Mesendoderm (in vitro differentiated cells): ENCODE data around the gene FEZ2.

ENCODE experiments used
- DNase-seq: peaks from one replicate; pipeline ENCODE4 v3.0.0; 2013
- H2AK5ac ChIP-seq: 2 replicates; pipeline ENCODE4 v1.6.1; 2013; ENCODE audit warnings: low read length, inconsistent platforms
- H2BK120ac ChIP-seq: 2 replicates; pipeline ENCODE4 v1.6.1; 2013; ENCODE audit warnings: low read depth, mild to moderate bottlenecking, low read length, moderate library complexity, mixed read lengths
- H2BK15ac ChIP-seq: replicated peaks from 2 replicates; pipeline ENCODE4 v1.6.1; 2013; ENCODE audit warnings: low read depth, mild to moderate bottlenecking, moderate library complexity
- H2BK5ac ChIP-seq: 2 replicates; pipeline ENCODE4 v1.6.1; 2013; ENCODE audit warnings: low read length, inconsistent platforms
- H3K18ac ChIP-seq: 2 replicates; pipeline ENCODE4 v1.6.1; 2013; ENCODE audit warnings: mild to moderate bottlenecking, low read length, mixed read lengths
- H3K23ac ChIP-seq: one replicate; pipeline ENCODE4 v1.6.1; 2013; ENCODE audit warnings: low read length
- H3K27ac ChIP-seq: 2 replicates; pipeline ENCODE4 v1.5.1; 2013; ENCODE audit warnings: low read depth, mild to moderate bottlenecking, inconsistent platforms, low read length, moderate library complexity
- H3K27me3 ChIP-seq: 2 replicates; pipeline ENCODE4 v1.6.1; 2013; ENCODE audit warnings: low read length, control low read depth, mild to moderate bottlenecking, inconsistent platforms; ENCODE audit not compliant: insufficient read depth, poor library complexity
- H3K36me3 ChIP-seq: 2 replicates; pipeline ENCODE4 v1.6.1; 2013; ENCODE audit warnings: low read length, inconsistent platforms; ENCODE audit not compliant: control insufficient read depth, insufficient read depth
- H3K4ac ChIP-seq: one replicate; pipeline ENCODE4 v1.6.1; 2013; ENCODE audit warnings: low read depth, mild to moderate bottlenecking, low read length, moderate library complexity
- H3K4me1 ChIP-seq: 2 replicates; pipeline ENCODE4 v1.6.1; 2013; ENCODE audit warnings: low read depth, low read length, inconsistent platforms; ENCODE audit not compliant: control insufficient read depth
- H3K4me2 ChIP-seq: 2 replicates; pipeline ENCODE4 v1.6.1; 2013; ENCODE audit warnings: low read length
- H3K4me3 ChIP-seq: 2 replicates; pipeline ENCODE4 v1.5.1; 2013; ENCODE audit warnings: mild to moderate bottlenecking, low read length
- H3K56ac ChIP-seq: one replicate; pipeline ENCODE4 v1.6.1; 2013; ENCODE audit warnings: low read length
- H3K79me1 ChIP-seq: 2 replicates; pipeline ENCODE4 v1.6.1; 2013; ENCODE audit warnings: low read length, inconsistent platforms
- H3K79me2 ChIP-seq: 2 replicates; pipeline ENCODE4 v1.6.1; 2013; ENCODE audit warnings: mild to moderate bottlenecking, low read length; ENCODE audit not compliant: control insufficient read depth, insufficient read depth
- H3K9ac ChIP-seq: 2 replicates; pipeline ENCODE4 v1.6.1; 2013; ENCODE audit warnings: low read length, inconsistent platforms
- H4K5ac ChIP-seq: one replicate; pipeline ENCODE4 v1.6.1; 2013; ENCODE audit warnings: low read length
- H4K8ac ChIP-seq: one replicate; pipeline ENCODE4 v1.6.1; 2013; ENCODE audit warnings: low read depth, mild to moderate bottlenecking, control low read depth, low read length, moderate library complexity
- WGBS: extraction: QIAGEN DNeasy Blood & Tissue Kit; methylation state at CpG from one replicate; pipeline ENCODE4 v1.1.7; 2013; ENCODE audit warnings: low lambda C conversion rate, missing lambda C conversion rate; ENCODE audit not compliant: insufficient coverage; ENCODE audit errors: extremely low coverage; 5-methylcytosine and 5-hydroxymethylcytosine counted together

Gene FEZ2

DNA sequence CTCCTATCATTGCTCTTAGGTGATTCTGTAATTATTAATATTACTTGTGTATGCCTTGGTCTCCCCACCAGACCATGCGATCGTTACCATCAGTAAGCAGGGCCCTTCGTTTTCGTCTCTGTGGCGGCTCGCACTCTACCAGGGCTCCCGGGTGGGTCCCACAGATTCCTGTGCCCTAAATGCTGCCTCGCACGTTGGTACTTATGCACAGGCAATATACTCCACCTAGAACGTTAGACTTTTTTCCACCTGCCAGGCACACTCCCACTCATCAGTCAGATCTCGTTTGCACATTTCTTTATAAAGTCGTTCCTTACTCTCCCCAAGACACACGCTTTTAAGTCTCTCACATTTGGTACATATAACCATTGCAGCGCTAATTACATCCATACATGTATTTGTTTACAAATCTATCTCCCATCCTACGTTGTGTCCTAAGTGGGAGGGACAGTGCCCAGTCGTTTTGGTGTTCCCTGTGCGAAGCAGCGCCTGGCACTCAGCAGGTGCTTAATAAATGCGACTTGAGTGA lies 901 bp downstream of the FEZ2 start:
- no peak overlapping the region for H2BK15ac ChIP-seq
- H3K9ac ChIP-seq, result peak overlapping the region; percentile 83
- H3K4me3 ChIP-seq, result peak overlapping the region; percentile 79
- peak overlapping the region; percentile 90 for H3K4me2 ChIP-seq
- WGBS, result no CpG with 5 or more reads among the region's 19 CpGs
- H3K23ac ChIP-seq, result no peak overlapping the region
- H3K27me3 ChIP-seq, result no peaks in the 10 kb centered on the region
- no peak overlapping the region for H3K4ac ChIP-seq
- H4K5ac ChIP-seq, result no peak overlapping the region
- peak overlapping the region; percentile 9 for H3K27ac ChIP-seq
- H3K4me1 ChIP-seq, result no peaks in the 10 kb centered on the region
- no peak overlapping the region for H2BK120ac ChIP-seq
- peak overlapping the region; percentile 87 for H3K56ac ChIP-seq
- H2BK5ac ChIP-seq, result no peak overlapping the region
- no peak for DNase-seq
- no peaks in the 10 kb centered on the region for H3K79me2 ChIP-seq
- H4K8ac ChIP-seq, result no peak overlapping the region
- no peaks in the 10 kb centered on the region for H3K79me1 ChIP-seq
- H3K36me3 ChIP-seq, result no peaks in the 10 kb centered on the region
- H2AK5ac ChIP-seq, result no peak overlapping the region
- no peak overlapping the region for H3K18ac ChIP-seq

DNA sequence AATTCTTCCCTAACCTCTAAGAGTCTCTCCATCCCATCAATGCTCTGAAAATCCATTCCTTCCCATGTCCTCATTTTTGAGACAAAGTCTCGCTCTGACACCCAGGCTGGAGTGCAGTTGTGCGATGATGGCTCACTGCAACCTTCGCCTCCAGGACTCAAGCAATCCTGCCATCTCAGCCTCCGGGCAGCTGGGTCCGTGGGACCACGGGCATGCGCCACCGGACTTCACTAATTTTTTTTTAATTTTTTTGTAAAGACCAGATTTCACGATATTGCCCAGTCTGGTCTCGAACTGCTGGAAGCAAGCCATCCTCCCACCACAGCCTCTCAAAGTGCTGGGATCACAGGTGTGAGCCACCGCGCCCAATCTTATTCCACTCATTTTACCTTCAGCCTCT lies 1.6 kb downstream of the FEZ2 start:
- H3K36me3 ChIP-seq, result no peaks in the 10 kb centered on the region
- H2BK120ac ChIP-seq, result no peak overlapping the region
- no peak overlapping the region for H3K4me3 ChIP-seq
- H2BK5ac ChIP-seq, result no peak overlapping the region
- WGBS, result no CpG with 5 or more reads among the region's 12 CpGs
- no peak overlapping the region for H3K27ac ChIP-seq
- no peaks in the 10 kb centered on the region for H3K27me3 ChIP-seq
- H4K5ac ChIP-seq, result no peak overlapping the region
- no peak overlapping the region for H3K4ac ChIP-seq
- H4K8ac ChIP-seq, result no peak overlapping the region
- no peak overlapping the region for H2AK5ac ChIP-seq
- H3K9ac ChIP-seq, result no peak overlapping the region
- DNase-seq, result no peak
- no peak overlapping the region for H3K23ac ChIP-seq
- no peaks in the 10 kb centered on the region for H3K4me1 ChIP-seq
- H3K56ac ChIP-seq, result no peak overlapping the region
- no peaks in the 10 kb centered on the region for H3K79me2 ChIP-seq
- H3K4me2 ChIP-seq, result no peak overlapping the region
- no peaks in the 10 kb centered on the region for H3K79me1 ChIP-seq
- H3K18ac ChIP-seq, result no peak overlapping the region
- H2BK15ac ChIP-seq, result no peak overlapping the region

DNA sequence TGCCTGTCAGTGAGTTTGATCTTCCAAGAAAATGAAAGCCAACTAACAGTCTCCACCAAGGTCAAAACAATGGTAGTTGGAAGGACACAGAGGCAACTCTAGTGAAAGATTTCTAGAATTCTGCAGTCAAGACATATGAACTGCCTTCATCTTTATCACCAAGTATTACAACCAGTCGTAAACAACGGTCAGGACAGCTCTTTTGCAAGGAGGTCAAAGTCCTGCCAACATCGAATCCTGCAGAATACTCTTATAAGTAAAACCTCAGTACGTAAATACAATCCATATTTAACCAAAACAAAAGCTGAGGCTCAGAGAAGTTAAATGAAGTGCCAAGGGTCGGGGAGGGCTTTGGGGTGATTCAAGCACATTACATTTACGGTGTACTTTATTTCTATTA lies 3.1 kb downstream of the FEZ2 start:
- Histone ChIP-seq H2BK5ac (no peak overlapping the region), H3K9ac (no peak overlapping the region), H3K4me1 (no peaks in the 10 kb centered on the region), H2BK120ac (no peak overlapping the region), H3K56ac (no peak overlapping the region), H3K4ac (no peak overlapping the region), H2BK15ac (no peak overlapping the region), H3K36me3 (no peaks in the 10 kb centered on the region), H4K5ac (no peak overlapping the region), H3K4me3 (no peak overlapping the region), H3K4me2 (no peak overlapping the region), H4K8ac (no peak overlapping the region), H3K18ac (no peak overlapping the region), H3K23ac (no peak overlapping the region), H3K79me2 (no peaks in the 10 kb centered on the region), H2AK5ac (no peak overlapping the region), H3K79me1 (no peaks in the 10 kb centered on the region), H3K27me3 (no peaks in the 10 kb centered on the region), H3K27ac (no peak overlapping the region)
- WGBS, result no CpG with 5 or more reads among the region's 6 CpGs
- DNase-seq, result no peak

DNA sequence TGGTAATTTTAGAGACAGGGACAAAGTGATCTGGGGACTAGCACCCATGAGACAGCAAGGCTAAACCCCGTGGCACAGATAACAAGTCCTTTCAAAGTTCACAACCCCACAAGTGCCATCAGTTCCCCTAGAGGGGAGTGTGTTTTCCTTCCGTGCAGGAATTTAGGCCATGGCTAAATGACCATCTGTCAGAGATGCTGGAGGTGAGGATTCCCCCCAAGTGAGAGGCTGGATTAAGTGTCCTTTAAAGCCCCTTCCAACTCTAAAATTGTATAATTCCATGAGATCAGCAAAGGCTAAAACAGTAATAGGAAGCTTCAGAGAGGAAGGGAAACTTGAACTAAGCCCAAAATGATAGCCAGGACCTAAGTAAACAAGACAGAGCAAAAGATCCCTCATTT lies 8.7 kb downstream of the FEZ2 start:
- DNase-seq, result no peak

DNA sequence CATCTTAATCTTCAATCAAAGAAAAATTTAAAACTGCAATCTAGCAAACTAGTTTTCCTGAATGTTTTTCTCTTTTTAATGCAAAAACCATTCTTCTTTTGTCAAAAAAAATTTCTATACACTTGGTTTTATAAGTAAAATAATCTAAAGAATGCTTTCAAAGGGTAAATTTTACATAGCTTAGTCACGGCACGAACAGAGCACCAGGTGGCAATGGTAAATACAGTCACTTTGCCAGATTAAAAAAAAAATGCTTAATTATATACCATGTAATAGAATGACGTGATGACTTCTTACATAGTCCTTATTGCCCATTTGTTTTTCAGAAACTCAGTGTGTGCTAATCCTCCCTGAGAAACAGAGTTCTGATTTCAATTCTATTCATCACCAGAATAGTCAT lies 10.4 kb downstream of the FEZ2 start:
- Histone ChIP-seq H3K36me3 (no peaks in the 10 kb centered on the region), H3K4me3 (no peak overlapping the region), H3K27ac (no peak overlapping the region), H2BK5ac (no peak overlapping the region), H3K18ac (no peak overlapping the region), H3K23ac (no peak overlapping the region), H3K9ac (no peak overlapping the region), H3K79me2 (no peaks in the 10 kb centered on the region), H2BK15ac (no peak overlapping the region), H2AK5ac (no peak overlapping the region), H3K79me1 (no peaks in the 10 kb centered on the region), H3K56ac (no peak overlapping the region), H2BK120ac (no peak overlapping the region), H3K4ac (no peak overlapping the region), H4K8ac (no peak overlapping the region), H3K4me2 (no peak overlapping the region), H4K5ac (no peak overlapping the region), H3K27me3 (no peaks in the 10 kb centered on the region), H3K4me1 (no peaks in the 10 kb centered on the region)
- DNase-seq, result no peak
- no CpG with 5 or more reads among the region's 3 CpGs for WGBS

More for the DNA sequence above, 8.7 kb downstream of the FEZ2 start:
- no peak overlapping the region for H3K18ac ChIP-seq
- no peaks in the 10 kb centered on the region for H3K79me2 ChIP-seq
- no peak overlapping the region for H3K27ac ChIP-seq
- H3K4me2 ChIP-seq, result no peak overlapping the region
- H3K4me3 ChIP-seq, result no peak overlapping the region
- no peak overlapping the region for H3K23ac ChIP-seq
- no peak overlapping the region for H3K56ac ChIP-seq
- H3K27me3 ChIP-seq, result no peaks in the 10 kb centered on the region
- no peak overlapping the region for H4K8ac ChIP-seq
- H2BK5ac ChIP-seq, result no peak overlapping the region
- no CpG with 5 or more reads among the region's 2 CpGs for WGBS
- no peak overlapping the region for H2BK120ac ChIP-seq
- H2BK15ac ChIP-seq, result no peak overlapping the region
- no peak overlapping the region for H2AK5ac ChIP-seq
- H3K4me1 ChIP-seq, result no peaks in the 10 kb centered on the region
- H3K9ac ChIP-seq, result no peak overlapping the region
- H4K5ac ChIP-seq, result no peak overlapping the region
- no peaks in the 10 kb centered on the region for H3K36me3 ChIP-seq
- H3K4ac ChIP-seq, result no peak overlapping the region
- no peaks in the 10 kb centered on the region for H3K79me1 ChIP-seq

DNA sequence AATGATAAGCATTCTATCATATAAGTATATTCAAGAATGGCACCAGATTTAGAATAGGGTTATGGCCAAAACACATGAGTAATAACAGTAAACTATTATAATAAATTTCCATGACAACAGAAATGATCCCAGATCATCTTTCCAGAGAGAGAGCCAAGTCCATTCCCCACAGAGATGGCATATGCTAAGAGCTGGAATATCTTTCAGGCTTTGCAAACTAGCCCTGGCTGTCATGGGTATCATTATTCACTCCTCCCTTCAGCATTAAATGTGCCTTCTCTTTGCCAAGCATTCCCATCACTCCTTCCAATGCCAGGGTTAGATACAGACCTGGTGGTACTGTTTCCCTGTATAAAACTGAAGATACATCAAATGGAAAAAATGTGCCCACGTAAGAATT lies 10.9 kb downstream of the FEZ2 start:
- Histone ChIP-seq H3K56ac (no peak overlapping the region), H3K9ac (no peak overlapping the region), H4K8ac (no peak overlapping the region), H2BK120ac (no peak overlapping the region), H2AK5ac (no peak overlapping the region), H4K5ac (no peak overlapping the region), H3K4me2 (no peak overlapping the region), H3K27me3 (no peaks in the 10 kb centered on the region), H3K36me3 (no peaks in the 10 kb centered on the region), H3K4me3 (no peak overlapping the region), H3K79me1 (no peaks in the 10 kb centered on the region), H2BK15ac (no peak overlapping the region), H3K18ac (no peak overlapping the region), H3K79me2 (no peaks in the 10 kb centered on the region), H2BK5ac (no peak overlapping the region), H3K27ac (no peak overlapping the region), H3K4me1 (no peaks in the 10 kb centered on the region), H3K4ac (no peak overlapping the region), H3K23ac (no peak overlapping the region)
- no peak for DNase-seq
- no CpG with 5 or more reads among the region's 1 CpG for WGBS
